Measurements from ENCODE around the gene MYDGF. TPM values are rescaled to one million over a fixed set of nuclear protein-coding genes. Genes with fewer than 3 reads are reported as not detected.

Gene MYDGF
- total and polyA plus RNA-seq, 2 of the 13 experiments (the other 11 are each of a cell fraction or from before 2014, with no cell fraction given), result 116 to 198 TPM

- TF ChIP-seq AFF4 (CRISPR knock-in tag; IDR thresholded peaks at IDR 0.05), result 0 out of 2 replicates have a peak, but pooled peaks have one; percentile 43
- TF ChIP-seq HDAC1 (CRISPR knock-in tag; IDR thresholded peaks at IDR 0.05), result 0 out of 2 replicates have a peak, but pooled peaks have one; percentile 31
- TF ChIP-seq ZFP90 (CRISPR knock-in tag; IDR thresholded peaks at IDR 0.05; ENCODE audit: borderline replicate concordance), result no peak
- peak; percentile 71 for TF ChIP-seq RAD21 (CRISPR knock-in tag; IDR thresholded peaks at IDR 0.05)
- TF ChIP-seq ZNF335 (CRISPR knock-in tag; IDR thresholded peaks at IDR 0.05), result no peak
- TF ChIP-seq ZMAT5 (CRISPR knock-in tag; IDR thresholded peaks at IDR 0.05; ENCODE audit: borderline replicate concordance, low read depth), result no peak
- TF ChIP-seq THRA (CRISPR knock-in tag; IDR thresholded peaks at IDR 0.05; ENCODE audit: borderline replicate concordance), result peak; percentile 57; the same call in 1 of the 2 replicates
- TF ChIP-seq CBX5 (CRISPR knock-in tag; IDR thresholded peaks at IDR 0.05; ENCODE audit: borderline replicate concordance), result 0 out of 2 replicates have a peak, but pooled peaks have one; percentile 54
- TF ChIP-seq DR1 (CRISPR knock-in tag; IDR thresholded peaks at IDR 0.05), result no peak
- no peak for TF ChIP-seq BATF2 (CRISPR knock-in tag; IDR thresholded peaks at IDR 0.05)
- TF ChIP-seq IKZF4 (CRISPR knock-in tag; IDR thresholded peaks at IDR 0.05; ENCODE audit: borderline replicate concordance, low read depth, not compliant biosample characterization), result no peak
- TF ChIP-seq ZMYM4 (CRISPR knock-in tag; IDR thresholded peaks at IDR 0.05), result peak; percentile 48; the same call in 1 of the 2 replicates
- TF ChIP-seq KLF16 (CRISPR knock-in tag; IDR thresholded peaks at IDR 0.05), result peak in 1 of 2 experiments; percentile 59; a peak in 1 of 4 replicates
- TF ChIP-seq SMAD3 (CRISPR knock-in tag; IDR thresholded peaks at IDR 0.05), result no peak
- TF ChIP-seq PRDM10 (CRISPR knock-in tag; IDR thresholded peaks at IDR 0.05; ENCODE audit: low read depth), result no peak
- TF ChIP-seq NFATC3 (CRISPR knock-in tag; IDR thresholded peaks at IDR 0.05), result no peak
These were observed 36.8 kb downstream of the MYDGF start (continued) for GRCh38 chr19:4633140-4633967.

Data from HepG2 (cell line).